ENCODE results near the gene TNIP1.
A peak's percentile ranks its signal among the peaks of the same experiment; 100 is the strongest.

The TNIP1 gene

DNA sequence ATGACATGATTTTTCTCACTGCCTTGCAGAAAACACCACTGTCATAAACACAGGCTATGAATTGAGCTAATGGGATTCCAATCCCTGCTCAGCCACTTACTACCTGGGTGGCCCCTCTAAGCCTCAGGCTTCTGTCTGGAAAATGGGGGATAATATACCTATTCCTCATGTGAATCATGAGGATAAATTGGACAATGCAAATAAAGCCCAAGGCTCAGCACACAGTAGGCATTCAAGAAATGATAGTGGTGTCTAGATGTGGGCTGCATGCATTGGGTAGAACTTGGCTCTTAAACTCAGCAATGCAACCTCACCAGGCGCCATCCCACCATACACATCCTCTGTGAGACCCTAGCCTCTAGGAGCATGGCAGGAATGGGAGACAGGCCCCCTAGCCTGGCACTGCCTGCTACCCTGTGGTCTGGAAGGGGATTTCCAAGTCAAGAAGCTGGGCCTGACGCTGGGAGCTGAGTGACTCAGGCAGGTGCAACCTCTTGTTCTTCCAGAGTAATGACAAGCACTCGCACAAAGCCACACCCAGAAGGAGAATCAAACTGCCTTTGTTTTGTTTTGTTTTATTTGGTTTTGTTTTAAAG lies 2.3 kb upstream of the TNIP1 start:
- DNase-seq (ENCODE audit: low read depth) = peak; percentile 45

DNA sequence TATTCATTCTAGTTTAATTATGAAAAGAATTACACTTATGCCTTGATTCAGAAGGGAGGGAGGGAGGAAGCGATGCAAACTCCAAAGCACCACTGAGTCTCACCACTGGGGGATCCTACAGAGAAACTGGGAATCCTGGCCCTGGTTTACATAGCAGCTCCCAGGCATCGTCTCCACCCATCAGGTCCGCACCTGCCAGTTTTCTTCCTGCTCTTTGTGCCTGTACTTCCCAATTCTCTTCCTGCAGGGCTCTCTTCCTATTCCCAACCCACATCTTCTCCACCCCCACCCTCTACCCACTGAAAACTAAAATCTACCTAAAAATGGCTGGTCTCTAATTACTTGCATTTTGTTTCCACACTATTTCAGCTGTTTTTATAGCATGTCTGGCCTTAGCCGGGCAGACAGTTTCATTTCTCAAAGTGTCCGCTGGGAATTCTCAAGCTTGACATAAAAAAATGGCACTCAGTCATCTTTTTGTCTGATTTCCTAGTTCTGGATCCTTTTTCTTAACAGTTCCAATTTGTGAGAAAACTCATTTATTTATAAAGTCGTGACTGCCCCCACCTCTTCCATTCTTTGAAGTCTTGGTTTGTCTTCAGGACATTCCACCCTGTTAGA lies 1.6 kb upstream of the TNIP1 start:
- DNase-seq (ENCODE audit: low read depth) = no peak

DNA sequence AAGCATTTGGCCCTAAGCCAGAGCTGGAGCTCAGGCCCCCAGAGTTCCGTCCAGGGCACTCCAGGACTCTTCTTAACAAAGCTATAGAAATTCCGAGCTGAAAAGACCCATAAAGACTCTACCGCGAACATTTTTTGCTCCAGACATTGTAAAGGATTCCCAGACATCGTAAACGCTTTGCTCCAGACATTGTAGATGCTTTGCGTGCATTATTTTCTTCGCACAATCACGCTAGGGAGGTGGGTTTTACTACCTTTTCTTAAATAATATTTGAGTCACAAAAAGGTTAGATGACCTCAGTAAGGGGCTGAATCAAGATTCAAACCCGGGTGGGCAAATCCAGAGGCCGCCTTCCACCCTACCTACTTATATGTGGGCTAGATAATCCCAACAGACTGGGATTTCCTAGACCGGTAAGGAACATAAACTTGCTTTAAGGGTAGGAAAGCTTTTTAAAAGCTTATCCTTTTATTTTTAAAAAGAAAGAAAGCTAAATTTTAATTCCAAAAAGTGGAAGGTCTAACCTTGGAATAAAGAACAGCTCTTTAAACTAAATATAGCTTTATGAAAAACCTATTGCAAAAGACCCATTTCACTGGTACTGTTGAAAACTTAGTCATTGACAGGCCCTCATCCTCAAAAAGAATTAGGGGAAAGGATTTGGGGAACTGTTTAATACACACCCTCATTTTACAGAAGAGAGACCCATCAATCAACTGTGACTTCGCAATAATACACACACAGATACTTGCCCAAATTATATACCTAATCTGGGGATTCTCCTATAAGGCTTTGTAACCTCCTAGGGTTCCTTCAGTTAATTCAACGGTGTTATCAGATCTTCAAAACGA lies 822 bp upstream of the TNIP1 start:
- DNase-seq (ENCODE audit: low read depth) = no peak

DNA sequence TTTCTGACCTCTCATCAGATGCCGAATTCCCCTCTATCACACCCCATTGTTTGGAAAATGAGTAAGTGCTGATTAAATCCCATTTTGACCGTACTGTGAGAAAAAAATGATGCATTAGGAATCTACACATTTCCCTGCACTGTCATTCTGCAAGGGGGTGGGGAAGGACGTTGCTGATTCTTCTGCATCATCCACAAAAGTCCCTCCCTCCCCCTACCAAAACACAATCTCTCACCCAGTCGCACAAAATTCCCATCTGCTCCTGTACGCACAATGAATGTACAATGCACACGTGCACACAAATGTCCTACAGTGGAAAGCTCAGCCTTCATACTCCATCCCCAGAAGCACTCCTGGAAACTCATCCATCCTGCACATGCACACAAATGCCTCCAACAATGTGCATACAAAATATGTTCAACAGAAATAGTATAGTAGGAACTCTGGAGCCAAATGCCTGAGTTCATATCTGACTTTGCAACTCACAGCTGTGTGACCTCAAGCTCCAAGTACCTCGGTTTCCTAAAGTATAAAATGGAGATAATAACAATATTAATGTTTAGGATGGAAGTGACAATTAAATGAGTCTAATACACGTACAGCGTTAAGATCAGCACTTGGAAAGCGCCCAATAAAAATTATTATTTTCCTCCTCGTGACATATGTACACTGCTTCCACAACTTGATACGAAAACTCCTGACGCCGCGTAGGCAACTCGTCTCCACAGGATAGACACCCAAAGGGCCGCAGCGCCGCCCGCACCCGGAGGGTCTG lies 809 bp downstream of the TNIP1 start:
- DNase-seq (ENCODE audit: low read depth) = no peak

DNA sequence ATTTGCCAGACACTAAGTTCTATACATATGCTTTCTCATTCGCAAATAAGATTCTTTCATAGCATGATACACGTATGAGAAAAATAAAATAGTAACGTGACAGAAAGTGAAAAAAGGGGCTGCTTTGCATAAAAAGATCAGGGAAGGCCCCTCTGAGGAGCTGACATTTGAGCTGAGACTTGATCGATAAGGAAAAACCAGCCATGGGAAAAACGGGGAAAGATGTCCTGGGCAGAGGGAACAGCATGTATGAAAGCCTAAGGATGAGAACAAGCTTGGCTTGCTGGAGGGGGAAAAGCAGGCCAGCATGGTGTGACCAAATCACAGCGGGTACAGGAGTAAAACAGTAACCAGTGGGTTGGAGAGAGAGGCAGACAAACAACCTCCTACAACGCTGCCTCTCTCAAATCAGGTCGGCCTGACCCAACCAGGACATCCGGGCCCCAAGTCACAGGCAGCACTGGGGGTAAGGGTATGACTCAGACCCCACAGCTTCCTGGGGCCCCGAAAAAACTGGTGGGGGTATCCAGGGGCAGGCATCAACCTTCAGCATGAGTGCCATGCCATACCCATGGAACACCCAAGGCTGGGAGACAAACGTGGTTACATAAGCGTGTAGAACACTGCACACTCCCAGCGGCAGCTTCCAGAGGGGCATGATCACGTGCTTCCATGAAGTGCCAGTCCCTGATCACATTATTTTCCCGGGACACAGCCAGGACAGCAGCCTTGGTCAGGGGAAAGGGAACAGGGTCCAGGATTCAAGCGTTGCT lies 2.2 kb downstream of the TNIP1 start:
- DNase-seq (ENCODE audit: low read depth) = no peak

DNA sequence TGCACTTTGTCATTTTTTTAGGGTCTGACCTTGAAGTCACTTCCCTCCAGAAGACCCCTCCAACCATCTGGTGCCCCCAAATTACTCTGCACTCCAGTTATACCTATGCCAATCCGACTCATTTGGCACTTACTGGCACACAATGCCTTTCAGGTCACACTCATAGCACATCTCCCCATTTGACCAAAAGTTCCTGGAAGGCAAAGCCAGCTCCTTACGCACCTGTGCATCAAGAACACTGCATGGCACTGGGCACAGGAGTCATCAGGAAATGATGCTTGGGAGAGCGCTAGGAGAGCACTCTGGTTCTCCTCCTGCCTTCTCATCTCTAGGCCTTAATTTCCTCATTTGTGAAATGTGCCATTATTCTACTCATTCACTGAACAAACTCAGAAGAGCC lies 2.9 kb downstream of the TNIP1 start:
- no peak for DNase-seq (ENCODE audit: low read depth)

DNA sequence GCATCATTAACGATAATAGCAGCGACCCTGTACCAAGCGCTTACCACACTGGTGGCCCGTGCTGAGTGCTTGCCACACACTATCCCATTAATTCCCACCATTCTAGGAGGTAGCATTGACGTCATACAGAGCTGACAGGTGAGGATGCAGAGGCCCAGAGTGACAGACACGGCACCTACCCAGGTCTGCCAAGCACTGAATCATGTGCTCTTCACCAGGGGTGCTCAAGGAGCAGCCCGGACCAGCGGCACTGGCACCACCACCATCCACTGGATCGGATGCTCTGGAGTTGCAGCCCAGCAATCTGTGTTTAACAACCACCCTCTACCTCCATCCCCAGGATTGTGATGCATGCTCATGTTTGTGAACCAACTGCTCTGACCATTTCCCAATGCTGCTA lies 3.4 kb downstream of the TNIP1 start:
- DNase-seq (ENCODE audit: low read depth) = no peak

DNA sequence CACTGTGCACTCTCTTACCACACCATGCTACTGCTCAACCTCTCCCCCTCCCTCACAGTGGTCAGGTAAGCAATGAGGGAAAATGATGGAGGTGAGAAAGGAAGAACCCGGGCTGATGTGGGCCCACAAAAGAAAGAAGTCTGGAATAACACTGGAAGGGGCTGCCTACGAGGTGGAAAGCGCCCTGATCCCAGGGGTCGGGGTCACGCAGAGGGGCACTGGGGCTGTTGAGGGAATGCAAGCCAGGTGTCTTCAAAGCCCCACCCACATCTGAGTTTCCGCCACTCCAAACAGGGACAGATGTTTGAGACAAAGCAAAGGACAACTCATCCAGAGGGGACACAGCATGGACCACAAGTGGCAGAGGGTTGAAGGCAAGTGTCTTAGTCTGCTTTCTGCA lies 4.2 kb downstream of the TNIP1 start:
- no peak for DNase-seq (ENCODE audit: low read depth)

DNA sequence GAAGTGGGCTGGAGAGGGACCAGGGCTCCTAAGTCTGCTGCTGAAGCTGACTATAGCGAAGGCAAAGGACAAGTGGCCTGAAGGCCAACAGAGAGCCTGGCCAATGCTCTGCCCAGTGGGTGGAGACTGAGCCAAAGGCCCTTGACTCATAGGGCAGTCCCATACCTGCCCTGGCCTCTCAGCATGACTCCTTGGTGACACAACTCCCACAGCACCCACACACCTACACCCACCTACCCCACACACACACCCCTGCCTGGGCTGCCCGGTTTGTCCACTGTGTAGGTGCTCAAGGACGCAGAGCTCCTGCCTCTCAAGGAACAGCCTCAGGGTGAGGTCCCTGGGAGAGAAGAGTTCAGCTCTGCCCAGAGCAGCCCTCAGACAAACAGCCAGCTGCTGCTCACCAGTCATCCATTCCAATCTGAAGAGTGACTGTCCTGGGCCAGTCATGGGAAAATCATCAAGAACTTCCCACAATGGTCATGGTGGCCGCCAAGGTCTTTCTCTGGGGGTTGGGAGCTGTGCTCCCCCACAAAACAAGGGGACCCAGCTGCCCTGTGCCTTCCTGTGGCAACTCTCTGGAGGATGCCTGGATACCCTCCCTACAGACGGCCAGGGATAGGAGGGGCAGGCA lies 5.0 kb downstream of the TNIP1 start:
- no peak for DNase-seq (ENCODE audit: low read depth)

DNA sequence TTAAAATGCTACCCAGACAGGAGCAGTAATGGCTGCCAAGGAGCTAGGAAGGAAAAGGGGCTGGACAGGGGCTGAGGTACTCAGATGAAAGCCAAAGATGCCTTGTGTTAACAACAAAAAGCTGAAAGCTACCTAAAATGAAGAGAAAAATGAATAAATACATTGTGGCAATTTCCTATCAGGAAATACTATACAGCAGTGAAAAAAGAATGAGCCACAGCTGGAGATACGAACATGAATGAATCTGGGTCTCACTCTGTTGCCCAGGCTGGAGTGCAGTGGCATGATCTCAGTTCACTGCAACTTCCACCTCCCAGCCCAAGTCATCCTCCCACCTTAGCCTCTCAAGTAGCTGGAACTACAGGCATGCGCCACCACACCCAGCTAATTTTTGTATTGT lies 6.3 kb downstream of the TNIP1 start:
- no peak for DNase-seq (ENCODE audit: low read depth)

DNA sequence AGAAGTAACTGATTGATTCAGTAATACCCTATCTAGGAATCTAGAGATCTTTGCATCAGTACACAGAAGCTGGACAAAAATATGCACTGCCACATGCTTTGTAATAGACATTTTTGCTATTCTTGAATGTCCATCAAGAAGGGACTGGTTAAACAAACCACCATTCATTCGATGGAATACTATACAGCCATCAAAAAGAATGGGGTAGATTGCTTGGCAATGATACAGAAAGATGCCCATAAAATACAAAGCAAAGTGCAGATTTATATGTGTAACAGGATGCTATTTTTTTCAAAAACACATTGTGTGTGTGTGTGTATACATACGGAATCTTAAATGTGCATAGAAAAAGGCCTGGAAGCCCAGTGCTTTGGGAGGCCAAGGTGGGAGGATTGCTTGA lies 7.6 kb downstream of the TNIP1 start:
- no peak for DNase-seq (ENCODE audit: low read depth)

DNA sequence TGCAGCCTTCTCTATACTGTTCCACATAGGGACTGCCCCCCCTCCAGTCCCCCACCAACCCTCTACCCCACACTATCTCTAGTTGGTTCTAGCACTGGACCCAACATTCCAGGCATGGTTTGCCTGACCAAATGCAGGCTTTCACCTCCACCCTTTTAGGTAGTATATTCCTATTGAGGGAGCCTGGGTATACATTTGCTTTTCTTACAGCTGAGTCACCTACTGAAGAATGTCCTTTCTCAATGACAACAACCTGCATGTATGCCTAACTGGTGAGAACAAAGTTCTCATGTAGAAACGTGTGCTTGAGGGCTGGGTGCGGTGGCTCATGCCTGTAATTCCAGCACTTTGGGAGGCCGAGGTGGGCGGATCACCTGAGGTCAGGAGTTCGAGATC lies 8.2 kb downstream of the TNIP1 start:
- DNase-seq (ENCODE audit: low read depth) = no peak

DNA sequence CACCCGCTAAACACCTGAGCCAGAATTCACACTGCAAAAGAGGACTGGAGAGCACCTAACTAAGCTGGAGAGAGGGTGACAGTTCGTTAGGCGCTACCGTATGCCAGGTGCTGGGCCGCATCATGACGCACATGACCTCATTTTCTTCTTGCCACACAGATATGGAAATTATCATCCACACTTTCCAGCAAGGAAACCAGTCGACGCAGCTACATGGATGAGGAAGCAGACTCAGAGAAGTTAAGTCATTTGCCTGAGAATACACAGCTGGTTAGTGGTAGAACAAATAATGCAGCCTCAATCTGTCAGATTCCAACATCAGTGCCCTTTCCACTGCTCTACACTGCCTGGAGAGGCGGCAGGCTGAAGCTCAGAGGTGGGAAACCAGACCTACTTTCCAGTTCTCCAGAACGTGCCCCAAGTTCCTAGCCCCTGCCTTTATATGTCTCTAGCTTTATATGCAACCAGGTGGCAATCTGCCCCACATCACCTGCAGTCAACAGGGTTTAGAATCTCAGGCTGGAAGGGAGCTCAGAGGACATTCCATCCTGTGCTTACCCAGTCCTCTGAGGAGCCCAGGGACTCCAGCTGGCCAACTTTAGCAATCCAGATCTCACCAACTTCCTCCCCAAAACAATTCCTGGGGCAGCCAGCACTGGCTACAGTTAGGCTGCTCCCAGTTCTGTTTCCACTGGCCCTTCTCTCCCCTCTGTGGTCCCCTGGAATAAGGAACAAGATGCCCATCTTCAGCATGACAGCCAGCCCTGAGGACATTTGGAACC lies 8.8 kb downstream of the TNIP1 start:
- no peak for DNase-seq (ENCODE audit: low read depth)

DNA sequence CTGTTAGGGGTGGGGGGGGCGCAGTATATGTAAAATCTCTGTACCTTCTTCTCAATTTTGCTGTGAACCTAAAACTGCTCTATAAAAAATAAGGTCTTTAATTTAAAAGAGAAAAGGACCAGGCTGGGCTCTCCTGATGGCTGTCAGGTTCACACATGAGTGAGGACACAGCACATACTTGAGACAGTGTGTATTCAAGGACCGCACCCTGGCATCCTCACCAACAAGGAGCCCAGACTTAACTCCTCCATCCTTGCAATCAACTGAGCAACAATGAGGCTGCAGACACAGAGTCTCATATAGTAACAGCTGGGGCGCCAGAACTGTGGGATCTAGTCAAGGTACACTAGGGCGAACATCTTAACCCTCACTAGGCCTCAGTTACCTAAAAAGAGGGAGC lies 9.8 kb downstream of the TNIP1 start:
- no peak for DNase-seq (ENCODE audit: low read depth)

DNA sequence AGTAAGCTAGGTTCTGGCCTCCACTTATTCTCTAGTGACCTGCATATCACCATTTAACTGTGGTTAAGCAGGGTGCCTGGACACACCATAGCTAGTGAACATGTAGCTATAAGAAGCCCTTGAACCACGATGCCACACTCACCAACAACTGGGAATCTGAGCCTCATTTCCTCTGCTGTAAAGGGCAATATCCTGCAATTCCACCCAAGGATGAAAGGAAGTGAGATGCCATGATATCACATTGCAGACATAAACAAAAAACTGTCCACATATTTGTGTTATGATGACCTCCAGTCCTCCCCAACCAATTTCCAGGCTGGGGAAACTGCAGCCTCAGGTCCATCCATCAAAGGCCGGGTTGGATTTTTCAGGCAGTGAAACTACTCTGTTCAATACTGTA lies 10.4 kb downstream of the TNIP1 start:
- no peak for DNase-seq (ENCODE audit: low read depth)

DNA sequence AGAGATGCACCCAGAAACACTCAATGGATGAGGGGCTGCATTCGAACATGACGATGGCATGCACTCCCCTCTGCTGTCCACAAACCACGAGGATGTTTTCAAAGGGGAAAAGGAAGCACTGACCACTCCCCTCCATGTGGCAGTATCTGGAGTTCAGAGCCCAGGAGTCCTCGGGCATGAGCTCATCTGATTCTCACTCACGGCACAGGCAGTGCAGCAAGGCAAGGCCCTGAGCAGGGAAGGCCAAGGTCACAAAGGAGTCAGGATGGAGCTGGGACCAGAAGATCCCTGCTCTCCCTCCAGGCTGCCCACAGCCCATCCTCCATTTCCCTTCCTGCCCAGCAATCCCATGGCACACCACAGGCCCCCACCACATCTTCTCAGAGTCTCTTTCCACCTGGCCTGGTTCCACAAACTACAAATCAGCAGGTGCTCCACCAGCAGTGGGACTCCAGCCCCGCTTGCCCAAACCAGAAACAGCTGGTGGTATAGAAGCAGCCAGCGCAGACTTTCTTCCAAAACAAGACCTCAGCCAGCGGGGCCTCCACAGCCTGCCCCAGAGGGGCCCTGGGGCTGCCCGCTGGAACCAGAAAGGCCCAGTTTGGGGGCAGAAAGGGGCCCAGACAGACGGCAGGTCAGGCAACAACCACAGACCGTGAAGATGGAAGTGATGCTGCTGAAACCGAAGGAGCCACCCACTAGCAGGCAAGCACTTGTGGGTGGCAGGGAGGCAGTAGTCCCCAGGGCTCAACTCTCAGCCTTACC lies 12.2 kb downstream of the TNIP1 start:
- DNase-seq (ENCODE audit: low read depth) = no peak

DNA sequence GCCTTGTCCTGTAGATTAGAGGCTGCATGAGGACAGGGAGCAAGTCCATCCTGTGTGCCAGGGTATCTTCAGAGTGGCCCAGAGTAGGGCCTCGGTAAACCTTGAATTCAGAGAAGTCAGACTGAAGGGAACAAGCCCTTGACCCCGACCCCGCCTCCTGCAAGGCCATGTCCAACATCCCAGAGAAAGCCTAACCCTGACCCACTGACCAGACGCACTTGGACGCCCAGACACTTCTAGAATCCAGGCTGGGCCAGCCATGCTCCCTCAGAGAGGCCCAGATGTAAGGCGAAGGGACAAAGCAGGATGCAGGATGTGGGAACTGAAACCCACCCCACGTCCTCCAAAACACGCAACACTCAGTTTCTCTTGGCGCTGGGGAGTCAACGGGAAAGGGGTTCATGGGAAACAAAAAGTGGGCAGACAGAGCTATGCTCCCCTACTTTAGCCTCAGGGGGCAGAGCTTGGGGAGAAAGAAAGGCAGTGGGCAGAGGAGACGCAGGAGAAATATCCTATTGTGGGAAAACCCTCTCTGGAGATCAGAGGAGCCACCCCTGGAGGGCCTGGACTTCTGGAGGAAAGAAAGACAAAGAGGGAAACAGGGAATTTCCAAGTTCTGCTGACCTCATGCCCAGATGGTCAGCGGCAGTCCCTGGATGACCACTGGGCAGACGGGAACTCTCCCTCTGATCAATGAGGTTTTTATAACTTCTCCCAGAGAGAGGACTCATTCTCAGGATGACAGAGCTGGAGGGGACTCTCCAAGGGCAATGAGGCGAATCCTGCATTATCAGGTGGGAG lies 13.0 kb downstream of the TNIP1 start:
- DNase-seq (ENCODE audit: low read depth) = no peak

DNA sequence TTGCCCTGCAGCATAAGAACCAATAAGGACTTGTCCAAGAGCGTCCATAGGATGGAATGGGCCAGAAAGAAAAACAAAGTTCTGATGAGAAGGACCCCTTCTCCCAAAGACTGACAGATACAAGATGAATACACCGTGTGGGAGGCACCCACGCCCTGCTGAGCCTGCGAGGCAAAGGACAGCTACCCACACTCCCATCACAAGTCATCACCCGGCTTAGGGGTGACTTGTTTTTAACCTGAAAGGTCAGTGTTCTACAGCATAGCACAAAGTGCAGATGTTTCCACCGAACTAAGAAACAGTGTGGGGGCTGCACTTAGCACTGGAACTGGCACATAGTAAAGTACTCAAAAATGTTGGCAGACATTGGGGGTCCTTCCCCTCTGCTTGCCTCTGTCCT lies 13.9 kb downstream of the TNIP1 start:
- DNase-seq (ENCODE audit: low read depth) = no peak

DNA sequence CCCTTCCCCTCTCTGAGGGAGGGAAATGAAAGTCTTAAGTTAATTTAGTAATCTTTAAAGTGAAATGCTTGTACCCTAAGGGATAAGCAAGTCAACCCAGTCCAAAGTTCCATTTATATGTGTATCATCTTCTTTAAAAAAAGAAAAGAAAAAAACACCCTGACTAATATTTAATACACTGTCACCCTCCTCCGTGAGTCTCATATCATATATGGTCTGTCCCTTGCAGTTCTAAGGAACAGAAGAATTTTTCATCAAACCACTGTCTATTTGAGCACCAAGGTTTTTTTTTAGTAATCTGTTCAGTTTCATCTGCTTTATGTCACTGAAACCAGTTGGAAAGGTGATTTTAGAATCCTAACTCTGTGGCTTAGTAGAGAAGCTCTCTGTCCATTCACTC lies 15.2 kb downstream of the TNIP1 start:
- DNase-seq (ENCODE audit: low read depth) = no peak

Measured in stimulated activated CD8-positive, alpha-beta memory T cell treated with anti-CD3 and anti-CD28 coated beads, Interleukin-12 subunit alpha, Interleukin-12 subunit beta, amount 100 ng/mL, for 1 hour (primary cell).